ENCODE data around the gene DDX24.

DNA sequence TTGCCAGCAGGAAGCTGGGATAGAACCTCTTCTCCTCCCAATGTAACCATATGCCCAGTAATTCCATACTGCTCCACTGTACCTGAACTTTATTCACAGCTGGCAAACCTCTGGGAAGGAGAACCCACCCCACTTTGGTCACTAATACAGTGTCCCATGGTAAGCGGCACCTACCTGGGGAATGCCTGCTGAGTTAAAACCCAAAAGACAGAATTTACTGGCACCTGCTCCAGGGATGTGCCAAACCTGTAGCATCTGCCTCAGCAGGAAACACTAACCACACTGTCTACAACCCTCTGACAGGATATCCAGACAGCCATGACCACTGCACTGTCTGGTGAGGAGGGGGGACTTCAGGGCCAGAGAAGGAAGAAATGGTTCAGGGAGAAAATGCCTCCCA lies 26.6 kb downstream of the DDX24 start:
- TF ChIP-seq, protein P1, sequence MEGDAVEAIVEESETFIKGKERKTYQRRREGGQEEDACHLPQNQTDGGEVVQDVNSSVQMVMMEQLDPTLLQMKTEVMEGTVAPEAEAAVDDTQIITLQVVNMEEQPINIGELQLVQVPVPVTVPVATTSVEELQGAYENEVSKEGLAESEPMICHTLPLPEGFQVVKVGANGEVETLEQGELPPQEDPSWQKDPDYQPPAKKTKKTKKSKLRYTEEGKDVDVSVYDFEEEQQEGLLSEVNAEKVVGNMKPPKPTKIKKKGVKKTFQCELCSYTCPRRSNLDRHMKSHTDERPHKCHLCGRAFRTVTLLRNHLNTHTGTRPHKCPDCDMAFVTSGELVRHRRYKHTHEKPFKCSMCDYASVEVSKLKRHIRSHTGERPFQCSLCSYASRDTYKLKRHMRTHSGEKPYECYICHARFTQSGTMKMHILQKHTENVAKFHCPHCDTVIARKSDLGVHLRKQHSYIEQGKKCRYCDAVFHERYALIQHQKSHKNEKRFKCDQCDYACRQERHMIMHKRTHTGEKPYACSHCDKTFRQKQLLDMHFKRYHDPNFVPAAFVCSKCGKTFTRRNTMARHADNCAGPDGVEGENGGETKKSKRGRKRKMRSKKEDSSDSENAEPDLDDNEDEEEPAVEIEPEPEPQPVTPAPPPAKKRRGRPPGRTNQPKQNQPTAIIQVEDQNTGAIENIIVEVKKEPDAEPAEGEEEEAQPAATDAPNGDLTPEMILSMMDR (IDR thresholded peaks at IDR 0.05) = no peak
- no peak for TF ChIP-seq POLR2A (IDR thresholded peaks at IDR 0.05)

All from adrenal gland (tissue), 5 donors.